Sigmoid colon (tissue), 4 donors: ENCODE measurements around the gene CEP63.

Source experiments
- POLR2A ChIP-seq, 2 donors: fragments of 450-650 bp; IDR thresholded peaks; one replicate each; pipeline ENCODE4 v1.6.1; 2016; ENCODE audit warnings: antibody characterized with exemption in 2 of 2, mild to moderate bottlenecking in 2 of 2, moderate library complexity in 2 of 2
- POLR2AphosphoS5 ChIP-seq, 4 donors: sonication (generic); formaldehyde crosslinking; IDR thresholded peaks; one replicate each; pipeline ENCODE4 v1.6.1; 2017; ENCODE audit warnings: antibody characterized with exemption in 4 of 4
- TF ChIP-seq, protein P1 (sequence below), 4 experiments: fragments of 450-650 bp in 3 of 4; fragments of 200-600 bp in 1 of 4; IDR thresholded peaks; one replicate each; pipeline ENCODE4 v1.5.1; 2016 to 2019; ENCODE audit warnings: antibody characterized with exemption in 4 of 4, mild to moderate bottlenecking in 3 of 4, moderate library complexity in 2 of 4

DNA sequence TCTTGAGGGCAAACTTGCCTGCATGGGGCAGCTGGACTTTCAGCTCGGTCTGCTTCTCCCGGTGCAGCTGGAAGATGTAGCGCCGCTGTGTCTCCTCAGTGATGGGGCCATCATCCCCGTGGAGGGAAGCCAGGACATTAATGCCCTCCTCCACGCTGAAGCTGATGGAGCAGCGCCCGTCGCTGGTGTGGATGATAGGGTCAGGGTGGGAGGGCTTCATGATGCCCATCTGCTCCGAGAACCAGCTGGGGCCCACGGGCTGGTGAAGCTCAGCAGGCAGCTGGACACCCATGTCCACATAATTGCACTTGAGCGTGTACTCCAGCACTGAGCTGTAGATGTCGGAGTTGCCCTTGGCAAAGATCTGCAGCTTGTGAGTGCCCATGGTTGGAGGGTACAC, 118.1 kb downstream of the CEP63 start:
- TF ChIP-seq, protein P1, sequence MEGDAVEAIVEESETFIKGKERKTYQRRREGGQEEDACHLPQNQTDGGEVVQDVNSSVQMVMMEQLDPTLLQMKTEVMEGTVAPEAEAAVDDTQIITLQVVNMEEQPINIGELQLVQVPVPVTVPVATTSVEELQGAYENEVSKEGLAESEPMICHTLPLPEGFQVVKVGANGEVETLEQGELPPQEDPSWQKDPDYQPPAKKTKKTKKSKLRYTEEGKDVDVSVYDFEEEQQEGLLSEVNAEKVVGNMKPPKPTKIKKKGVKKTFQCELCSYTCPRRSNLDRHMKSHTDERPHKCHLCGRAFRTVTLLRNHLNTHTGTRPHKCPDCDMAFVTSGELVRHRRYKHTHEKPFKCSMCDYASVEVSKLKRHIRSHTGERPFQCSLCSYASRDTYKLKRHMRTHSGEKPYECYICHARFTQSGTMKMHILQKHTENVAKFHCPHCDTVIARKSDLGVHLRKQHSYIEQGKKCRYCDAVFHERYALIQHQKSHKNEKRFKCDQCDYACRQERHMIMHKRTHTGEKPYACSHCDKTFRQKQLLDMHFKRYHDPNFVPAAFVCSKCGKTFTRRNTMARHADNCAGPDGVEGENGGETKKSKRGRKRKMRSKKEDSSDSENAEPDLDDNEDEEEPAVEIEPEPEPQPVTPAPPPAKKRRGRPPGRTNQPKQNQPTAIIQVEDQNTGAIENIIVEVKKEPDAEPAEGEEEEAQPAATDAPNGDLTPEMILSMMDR (IDR thresholded peaks at IDR 0.05), result no peak
- TF ChIP-seq POLR2A (IDR thresholded peaks at IDR 0.05), result no peak
- no peak for TF ChIP-seq POLR2AphosphoS5 (IDR thresholded peaks at IDR 0.05)
